ENCODE results near the gene WNT2. TPM values are rescaled to one million over a fixed set of nuclear protein-coding genes. Genes with fewer than 3 reads are reported as not detected.

The WNT2 gene
- total and polyA plus RNA-seq, 5 experiments from 2014 or later = not detected

DNA sequence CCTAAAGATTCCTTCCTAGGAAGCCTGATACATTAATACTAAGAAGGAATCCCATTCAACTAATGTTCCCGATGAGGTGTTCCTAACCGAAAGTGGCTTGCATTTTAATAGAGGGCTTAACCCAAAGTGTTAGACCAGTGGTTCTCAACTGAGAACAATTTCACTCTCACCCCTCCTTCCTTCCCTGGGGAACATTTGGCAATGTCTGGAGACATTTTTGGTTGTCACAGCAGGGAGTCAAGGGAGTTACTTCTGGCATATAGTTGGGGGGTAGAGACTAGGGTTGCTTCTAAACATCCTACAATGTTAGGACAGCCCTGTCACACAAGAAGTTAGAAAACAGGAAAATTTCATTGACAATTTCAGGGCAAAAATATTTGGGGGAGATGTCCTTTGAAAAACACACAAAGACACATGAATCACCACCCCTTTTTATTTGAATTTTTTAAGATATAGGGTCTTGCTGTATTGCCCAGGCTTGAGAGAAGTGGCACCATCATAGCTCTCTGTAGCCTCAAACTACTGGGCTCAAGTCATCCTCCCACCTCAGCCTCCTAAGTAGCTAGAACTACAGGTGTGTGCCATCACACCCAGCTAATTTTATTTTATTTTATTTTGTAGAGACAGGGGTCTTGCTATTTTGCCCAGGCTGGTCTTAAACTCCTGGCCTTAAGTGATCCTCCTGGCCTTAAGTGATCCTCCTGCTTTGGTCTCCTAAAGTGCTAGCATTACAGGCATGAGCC lies 50.7 kb downstream of the WNT2 start:
- no peak for ATAC-seq
- POLR2A ChIA-PET = no interaction called here
- no peak for DNase-seq
- no peak overlapping the region for H3K27ac Mint-ChIP-seq
- peaks cover 4 to 20% (median 15%) of the 10 kb centered on the region in 5 donors for H3K27me3 Mint-ChIP-seq
- H3K4me1 Mint-ChIP-seq = no peaks in the 10 kb centered on the region
- H3K36me3 Mint-ChIP-seq = peaks cover 0 to 6% (median 0%) of the 10 kb centered on the region in 3 donors
- no peak overlapping the region for H3K4me3 Mint-ChIP-seq
- peaks cover 0 to 5% (median 0%) of the 10 kb centered on the region in 9 donors for H3K9me3 Mint-ChIP-seq

DNA sequence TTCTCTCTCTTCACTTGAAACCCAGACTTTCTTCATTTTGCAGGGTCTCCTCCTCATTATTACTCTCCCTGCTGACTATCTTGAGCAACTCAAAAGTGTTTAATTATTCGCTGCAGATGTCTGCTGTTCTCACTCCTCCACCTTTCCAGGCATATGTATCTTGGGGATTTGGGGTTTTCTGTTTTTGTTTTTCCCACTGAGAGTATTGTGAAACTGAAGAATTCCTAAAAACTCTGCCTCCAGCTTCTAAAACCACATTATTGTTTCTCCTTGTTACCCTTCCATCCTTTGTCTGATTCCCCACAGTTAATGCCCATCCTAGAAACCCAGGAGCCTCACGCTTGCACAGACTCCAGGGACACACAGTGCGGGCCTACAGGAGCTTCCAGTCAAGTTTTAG lies 51.3 kb downstream of the WNT2 start:
- ATAC-seq = no peak
- H3K27me3 Mint-ChIP-seq = peaks cover 1 to 20% (median 13%) of the 10 kb centered on the region in 5 donors

DNA sequence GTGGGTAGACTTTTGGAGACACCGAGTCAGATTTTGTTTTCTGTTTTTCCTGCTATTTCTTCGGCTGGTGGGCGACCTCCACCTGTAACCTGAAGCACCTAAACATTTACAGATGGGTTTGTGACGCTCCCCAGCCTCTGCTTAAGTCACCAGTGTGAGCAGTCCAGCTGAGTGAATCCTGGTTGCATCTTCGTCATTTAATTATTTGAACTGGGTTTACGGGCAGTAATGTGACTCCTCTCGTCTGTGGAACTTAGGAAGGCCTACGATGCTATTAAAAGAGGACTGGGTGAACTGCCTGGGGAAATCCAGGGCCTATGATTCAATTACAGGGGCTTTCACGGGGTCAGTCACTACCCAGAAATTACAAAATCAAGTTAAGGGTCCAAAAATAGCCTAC lies 52.5 kb downstream of the WNT2 start:
- DNase-seq = no peak
- no peak overlapping the region for H3K4me3 Mint-ChIP-seq
- no peak for ATAC-seq
- H3K27ac Mint-ChIP-seq = no peak overlapping the region
- peaks cover 0 to 6% (median 0%) of the 10 kb centered on the region in 3 donors for H3K36me3 Mint-ChIP-seq
- POLR2A ChIA-PET = no interaction called here
- H3K9me3 Mint-ChIP-seq = peaks cover 0 to 5% (median 0%) of the 10 kb centered on the region in 9 donors
- peaks cover 1 to 19% (median 13%) of the 10 kb centered on the region in 5 donors for H3K27me3 Mint-ChIP-seq
- H3K4me1 Mint-ChIP-seq = no peaks in the 10 kb centered on the region

More for the DNA sequence above, 51.3 kb downstream of the WNT2 start:
- Mint-ChIP-seq H3K9me3 (peaks cover 0 to 5% (median 0%) of the 10 kb centered on the region in 9 donors), H3K36me3 (peaks cover 0 to 6% (median 0%) of the 10 kb centered on the region in 3 donors), H3K4me1 (no peaks in the 10 kb centered on the region), H3K27ac (no peak overlapping the region), H3K4me3 (no peak overlapping the region)
- POLR2A ChIA-PET = no interaction called here
- no peak for DNase-seq

DNA sequence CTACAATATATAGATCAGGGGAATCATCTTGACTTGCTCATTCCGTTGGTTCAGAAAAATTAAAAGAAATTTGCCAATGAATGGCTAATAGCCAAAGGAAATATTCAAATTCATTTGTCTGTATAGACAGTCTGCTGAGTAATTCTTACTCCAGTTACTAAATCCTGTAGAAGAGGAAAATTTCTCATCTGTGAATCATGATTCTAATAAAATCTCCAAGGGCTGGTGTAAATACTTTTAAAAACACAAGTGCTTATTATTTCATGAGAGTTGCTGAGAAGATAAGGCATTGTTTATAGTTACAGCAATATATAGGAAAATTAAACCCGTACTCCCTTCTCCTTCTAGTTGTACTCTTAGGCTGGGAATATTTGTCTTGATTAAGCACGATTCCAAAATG lies 53.0 kb downstream of the WNT2 start:
- H3K27me3 Mint-ChIP-seq = peaks cover 1 to 15% (median 13%) of the 10 kb centered on the region in 5 donors
- peaks cover 0 to 6% (median 0%) of the 10 kb centered on the region in 3 donors for H3K36me3 Mint-ChIP-seq
- no peak for ATAC-seq
- POLR2A ChIA-PET = no interaction called here
- H3K9me3 Mint-ChIP-seq = peaks cover 0 to 5% (median 0%) of the 10 kb centered on the region in 9 donors
- H3K4me1 Mint-ChIP-seq = no peaks in the 10 kb centered on the region
- DNase-seq = no peak
- H3K4me3 Mint-ChIP-seq = no peak overlapping the region
- H3K27ac Mint-ChIP-seq = no peak overlapping the region

DNA sequence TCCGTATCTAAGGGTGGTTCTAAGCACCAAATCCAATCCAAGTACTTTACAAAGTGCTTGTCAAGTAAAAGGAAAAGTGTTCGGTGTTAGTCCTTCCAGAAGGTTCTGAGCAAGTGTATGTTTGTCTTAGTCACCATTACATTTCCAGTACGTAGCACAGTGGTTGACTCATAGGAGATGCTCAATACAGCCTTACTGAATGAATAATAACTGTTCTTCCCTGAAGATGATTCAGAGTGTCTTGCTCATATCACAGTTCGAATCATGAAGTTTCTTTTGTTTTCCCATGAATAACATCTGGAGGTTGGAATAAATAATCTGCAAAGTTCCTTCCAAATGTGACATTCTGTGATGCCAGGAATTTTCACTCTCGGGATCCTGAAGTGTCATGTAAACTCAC lies 53.4 kb downstream of the WNT2 start:
- POLR2A ChIA-PET = no interaction called here

DNA sequence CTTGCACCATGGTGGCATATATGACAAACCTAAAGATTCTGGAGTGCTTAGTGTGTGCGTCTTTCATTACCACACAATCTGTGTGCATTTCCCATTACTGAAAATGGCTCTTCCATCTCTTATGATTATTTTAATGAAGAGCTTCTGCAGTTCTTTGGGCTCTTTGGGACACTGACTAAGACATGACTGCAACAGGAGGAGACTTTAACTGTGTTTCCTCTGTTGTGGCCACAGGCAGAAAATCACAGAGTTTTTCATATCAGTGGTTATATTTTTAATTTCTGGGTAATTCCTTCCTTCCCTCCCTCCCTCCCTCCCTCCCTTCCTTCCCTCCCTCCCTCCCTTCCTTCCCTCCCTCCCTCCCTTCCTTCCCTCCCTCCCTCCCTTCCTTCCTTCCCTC lies 58.1 kb downstream of the WNT2 start:
- Mint-ChIP-seq H3K9me3 (peaks cover 0 to 5% (median 0%) of the 10 kb centered on the region in 9 donors), H3K27me3 (peaks cover 0 to 10% (median 1%) of the 10 kb centered on the region in 5 donors), H3K27ac (no peak overlapping the region), H3K4me1 (no peaks in the 10 kb centered on the region), H3K36me3 (peaks cover 0 to 6% (median 0%) of the 10 kb centered on the region in 3 donors), H3K4me3 (no peak overlapping the region)
- POLR2A ChIA-PET = no interaction called here
- no peak for ATAC-seq
- DNase-seq = no peak

More for the DNA sequence above, 53.4 kb downstream of the WNT2 start:
- Mint-ChIP-seq H3K27ac (no peak overlapping the region), H3K36me3 (peaks cover 0 to 6% (median 0%) of the 10 kb centered on the region in 3 donors), H3K27me3 (peaks cover 1 to 13% (median 11%) of the 10 kb centered on the region in 5 donors), H3K4me3 (no peak overlapping the region), H3K4me1 (no peaks in the 10 kb centered on the region), H3K9me3 (peaks cover 0 to 5% (median 0%) of the 10 kb centered on the region in 9 donors)
- DNase-seq (no peak), ATAC-seq (no peak)

DNA sequence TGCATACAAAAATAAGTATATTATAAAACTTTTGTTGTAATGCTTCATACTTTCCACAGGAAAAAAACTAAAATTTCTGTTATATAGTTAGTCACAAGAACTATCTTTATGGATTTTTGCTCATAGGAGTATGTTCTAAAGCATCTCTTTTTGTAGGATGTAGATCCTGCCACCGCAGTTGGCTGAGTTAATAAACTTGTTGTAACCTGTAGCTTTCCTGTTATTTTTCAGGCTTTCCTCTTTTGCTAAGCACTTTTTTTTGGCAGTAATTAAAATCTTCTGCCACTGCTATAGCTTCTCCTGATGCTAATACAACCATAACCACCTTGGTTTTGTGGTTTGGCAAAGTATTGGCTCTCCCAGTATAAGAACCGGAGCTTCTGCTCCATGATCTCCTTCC lies 60.3 kb downstream of the WNT2 start:
- peaks cover 0 to 3% (median 0%) of the 10 kb centered on the region in 9 donors for H3K9me3 Mint-ChIP-seq
- no peak overlapping the region for H3K4me3 Mint-ChIP-seq
- H3K27ac Mint-ChIP-seq = no peak overlapping the region
- no peaks in the 10 kb centered on the region for H3K4me1 Mint-ChIP-seq
- POLR2A ChIA-PET = no interaction called here
- DNase-seq (no peak), ATAC-seq (no peak)
- peaks cover 0 to 10% (median 0%) of the 10 kb centered on the region in 5 donors for H3K27me3 Mint-ChIP-seq
- peaks cover 0 to 1% (median 0%) of the 10 kb centered on the region in 3 donors for H3K36me3 Mint-ChIP-seq

DNA sequence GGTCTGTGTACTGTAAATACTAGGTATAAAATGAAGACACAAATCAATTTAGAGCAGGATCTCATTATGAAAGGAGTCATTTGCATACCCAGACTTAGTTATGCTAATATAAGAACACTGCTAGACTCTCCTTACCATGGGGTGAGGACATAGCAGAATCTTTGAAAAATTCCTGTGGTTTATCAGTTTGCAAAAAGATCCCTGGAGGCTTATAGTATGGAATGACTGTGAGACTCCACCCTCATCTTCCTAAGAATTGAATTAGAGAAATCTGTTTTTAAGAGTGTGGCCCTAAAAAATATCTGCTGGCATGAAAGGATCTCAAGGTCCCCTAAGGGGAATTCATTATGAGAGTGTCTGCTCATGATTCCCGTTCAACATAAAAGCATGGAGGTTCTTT lies 63.2 kb downstream of the WNT2 start:
- Mint-ChIP-seq H3K4me3 (no peak overlapping the region), H3K36me3 (no peaks in the 10 kb centered on the region), H3K27ac (no peak overlapping the region), H3K9me3 (peaks cover 0 to 7% (median 0%) of the 10 kb centered on the region in 9 donors), H3K4me1 (no peaks in the 10 kb centered on the region), H3K27me3 (peaks cover 0 to 10% (median 6%) of the 10 kb centered on the region in 5 donors)
- no peak for DNase-seq
- POLR2A ChIA-PET = no interaction called here
- no peak for ATAC-seq

DNA sequence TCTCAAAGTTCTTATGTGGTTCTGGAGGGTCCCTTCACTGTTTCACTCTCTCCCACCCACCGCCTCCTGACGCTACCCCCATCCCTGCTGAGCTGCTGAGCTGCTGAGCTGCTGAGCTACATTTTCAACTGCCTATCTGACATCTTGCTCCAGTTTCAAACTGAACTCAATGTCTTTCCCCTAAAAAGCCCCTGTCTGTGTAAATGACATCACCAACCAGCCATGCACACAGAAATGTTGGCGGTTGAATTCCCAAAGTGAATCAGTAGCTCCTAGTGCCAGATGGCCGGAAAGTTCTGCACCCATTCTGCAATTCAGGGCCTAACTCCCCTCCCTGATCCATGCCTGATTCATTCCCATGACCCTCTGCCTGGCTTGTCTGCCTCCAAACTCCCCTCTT lies 71.2 kb downstream of the WNT2 start:
- Mint-ChIP-seq H3K4me1 (peaks cover 0 to 3% (median 0%) of the 10 kb centered on the region in 4 donors), H3K4me3 (no peak overlapping the region), H3K27ac (peak overlapping the region in 1 of 10 donors; percentile 25), H3K27me3 (peaks cover 5 to 29% (median 14%) of the 10 kb centered on the region in 5 donors), H3K36me3 (no peaks in the 10 kb centered on the region), H3K9me3 (peaks cover 0 to 10% (median 0%) of the 10 kb centered on the region in 9 donors)
- POLR2A ChIA-PET = no interaction called here
- ATAC-seq = no peak
- no peak for DNase-seq

DNA sequence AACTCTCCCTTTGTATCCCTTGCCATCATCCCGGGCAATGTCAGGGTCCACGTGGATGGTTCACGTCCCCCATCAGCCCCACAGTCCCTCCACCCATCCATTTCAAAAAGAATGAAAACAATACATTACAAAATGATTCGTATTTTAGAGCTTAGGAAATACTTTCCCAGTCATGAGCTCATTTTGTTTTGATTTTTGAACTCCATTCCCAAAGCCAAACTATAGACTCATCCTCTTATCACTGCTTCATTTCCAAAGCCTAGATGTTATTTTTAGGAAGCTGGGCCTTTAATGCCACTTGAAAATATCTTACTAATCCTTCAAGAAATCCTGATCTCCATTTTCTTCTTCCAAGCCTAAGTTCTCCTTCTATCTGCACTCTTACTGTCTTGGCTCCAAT lies 72.1 kb downstream of the WNT2 start:
- ATAC-seq (no peak), DNase-seq (no peak)
- Mint-ChIP-seq H3K9me3 (peaks cover 0 to 12% (median 3%) of the 10 kb centered on the region in 9 donors), H3K4me1 (peaks cover 0 to 3% (median 0%) of the 10 kb centered on the region in 4 donors), H3K27me3 (peaks cover 5 to 26% (median 12%) of the 10 kb centered on the region in 5 donors), H3K36me3 (no peaks in the 10 kb centered on the region), H3K27ac (no peak overlapping the region), H3K4me3 (no peak overlapping the region)
- POLR2A ChIA-PET = no interaction called here

DNA sequence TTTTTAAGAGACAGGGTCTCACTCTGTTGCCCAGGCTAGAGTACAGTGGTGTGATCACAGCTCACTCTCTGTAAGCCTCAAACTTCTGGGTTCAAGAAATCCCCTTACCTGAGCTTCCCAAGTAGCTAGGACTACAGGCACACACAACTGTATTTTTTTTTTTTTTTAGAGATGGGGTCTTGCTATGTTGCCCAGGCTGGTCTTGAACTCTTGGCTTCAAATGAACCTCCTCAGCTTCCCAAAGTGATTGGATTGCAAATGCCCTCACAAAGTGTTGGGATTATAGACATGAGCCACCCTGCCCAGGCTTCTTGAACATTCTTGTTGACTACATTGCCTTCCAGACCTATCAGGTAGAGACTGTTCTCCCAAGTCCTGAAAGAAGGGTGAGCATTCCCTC lies 72.6 kb downstream of the WNT2 start:
- no peak for DNase-seq
- Mint-ChIP-seq H3K27me3 (peaks cover 6 to 25% (median 13%) of the 10 kb centered on the region in 5 donors), H3K27ac (no peak overlapping the region), H3K4me3 (no peak overlapping the region), H3K4me1 (peaks cover 0 to 3% (median 0%) of the 10 kb centered on the region in 4 donors), H3K9me3 (peaks cover 3 to 18% (median 5%) of the 10 kb centered on the region in 9 donors), H3K36me3 (no peaks in the 10 kb centered on the region)
- POLR2A ChIA-PET = no interaction called here
- no peak for ATAC-seq

DNA sequence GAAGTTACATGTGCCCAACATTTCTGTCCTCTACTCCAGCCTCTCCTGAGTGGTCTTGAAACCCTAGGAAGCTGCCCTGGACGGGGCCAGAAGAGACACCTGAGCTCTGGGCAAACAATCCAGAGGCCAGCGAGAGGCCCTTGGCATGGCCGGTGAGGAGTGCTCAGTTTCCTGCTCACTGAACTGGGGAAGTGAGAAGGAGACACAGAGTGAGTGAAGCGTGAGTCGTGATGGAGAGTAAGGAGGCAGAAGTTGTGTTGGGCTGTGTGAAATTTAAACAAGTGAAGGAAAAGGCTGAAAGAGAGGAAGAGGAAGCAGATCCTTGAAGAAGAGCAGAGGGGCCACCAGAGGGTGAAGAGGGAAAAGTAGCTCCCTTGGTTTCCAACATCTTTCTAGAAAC lies 73.2 kb downstream of the WNT2 start:
- no peaks in the 10 kb centered on the region for H3K36me3 Mint-ChIP-seq
- DNase-seq (no peak), ATAC-seq (no peak)
- no peak overlapping the region for H3K27ac Mint-ChIP-seq
- H3K4me3 Mint-ChIP-seq = no peak overlapping the region
- POLR2A ChIA-PET = no interaction called here
- peaks cover 7 to 25% (median 10%) of the 10 kb centered on the region in 5 donors for H3K27me3 Mint-ChIP-seq
- peaks cover 3 to 19% (median 7%) of the 10 kb centered on the region in 9 donors for H3K9me3 Mint-ChIP-seq
- peaks cover 0 to 3% (median 0%) of the 10 kb centered on the region in 4 donors for H3K4me1 Mint-ChIP-seq

DNA sequence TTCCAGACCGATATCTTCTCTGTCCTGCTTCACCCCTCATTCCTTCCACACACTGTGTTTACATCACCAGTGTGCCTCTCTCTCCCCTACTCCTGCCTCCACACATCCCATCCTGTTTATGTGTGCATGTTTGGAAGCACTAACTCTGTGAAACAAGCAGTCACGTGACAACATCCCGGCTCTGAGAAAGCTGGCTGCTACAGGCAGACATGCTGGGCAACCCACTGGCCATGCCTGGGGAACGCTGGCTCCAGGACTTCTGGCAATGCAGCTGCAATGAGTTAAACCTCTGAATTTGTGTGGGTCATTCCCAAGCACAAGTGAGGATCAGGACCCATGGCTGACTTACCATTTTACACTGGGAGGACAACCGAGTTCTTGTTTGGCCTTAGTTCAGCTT lies 74.0 kb downstream of the WNT2 start:
- H3K4me3 Mint-ChIP-seq = no peak overlapping the region
- POLR2A ChIA-PET = no interaction called here

More for the DNA sequence above, 74.0 kb downstream of the WNT2 start:
- DNase-seq = no peak
- H3K4me1 Mint-ChIP-seq = peaks cover 0 to 3% (median 0%) of the 10 kb centered on the region in 4 donors
- peaks cover 3 to 19% (median 7%) of the 10 kb centered on the region in 9 donors for H3K9me3 Mint-ChIP-seq
- H3K27ac Mint-ChIP-seq = no peak overlapping the region
- H3K36me3 Mint-ChIP-seq = no peaks in the 10 kb centered on the region
- peaks cover 7 to 25% (median 9%) of the 10 kb centered on the region in 5 donors for H3K27me3 Mint-ChIP-seq
- no peak for ATAC-seq
